ENCODE results near the gene PRKCD.

PRKCD gene

DNA sequence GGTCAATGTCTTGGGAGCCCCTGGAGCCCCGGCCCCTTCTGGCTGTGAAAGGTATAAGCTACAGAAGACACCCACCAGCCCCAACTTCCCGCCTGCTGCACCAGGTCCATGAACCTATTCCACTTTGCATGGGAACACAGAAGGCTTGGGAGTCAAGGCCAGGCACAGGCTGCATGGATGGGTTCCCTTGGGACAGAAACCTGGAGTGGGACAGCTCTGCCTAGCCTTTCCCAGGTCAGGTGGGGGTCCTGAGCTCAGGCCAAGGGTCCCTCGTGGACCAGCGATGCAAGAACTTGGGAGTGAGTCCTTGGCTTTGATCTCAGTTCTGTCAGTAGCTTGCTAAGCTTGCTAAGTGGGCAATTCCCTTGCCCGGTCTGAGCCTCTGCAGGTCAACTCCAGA lies 69.8 kb downstream of the PRKCD start:
- DNase-seq (ENCODE audit: low spot score in 2 of 2) = no peak
- ATAC-seq = no peak
- Mint-ChIP-seq H3K4me3 (no peak overlapping the region), H3K9me3 (no peaks in the 10 kb centered on the region), H3K36me3 (peaks cover 90% of the 10 kb centered on the region), H3K27ac (no peak overlapping the region), H3K4me1 (peaks cover 4% of the 10 kb centered on the region)

DNA sequence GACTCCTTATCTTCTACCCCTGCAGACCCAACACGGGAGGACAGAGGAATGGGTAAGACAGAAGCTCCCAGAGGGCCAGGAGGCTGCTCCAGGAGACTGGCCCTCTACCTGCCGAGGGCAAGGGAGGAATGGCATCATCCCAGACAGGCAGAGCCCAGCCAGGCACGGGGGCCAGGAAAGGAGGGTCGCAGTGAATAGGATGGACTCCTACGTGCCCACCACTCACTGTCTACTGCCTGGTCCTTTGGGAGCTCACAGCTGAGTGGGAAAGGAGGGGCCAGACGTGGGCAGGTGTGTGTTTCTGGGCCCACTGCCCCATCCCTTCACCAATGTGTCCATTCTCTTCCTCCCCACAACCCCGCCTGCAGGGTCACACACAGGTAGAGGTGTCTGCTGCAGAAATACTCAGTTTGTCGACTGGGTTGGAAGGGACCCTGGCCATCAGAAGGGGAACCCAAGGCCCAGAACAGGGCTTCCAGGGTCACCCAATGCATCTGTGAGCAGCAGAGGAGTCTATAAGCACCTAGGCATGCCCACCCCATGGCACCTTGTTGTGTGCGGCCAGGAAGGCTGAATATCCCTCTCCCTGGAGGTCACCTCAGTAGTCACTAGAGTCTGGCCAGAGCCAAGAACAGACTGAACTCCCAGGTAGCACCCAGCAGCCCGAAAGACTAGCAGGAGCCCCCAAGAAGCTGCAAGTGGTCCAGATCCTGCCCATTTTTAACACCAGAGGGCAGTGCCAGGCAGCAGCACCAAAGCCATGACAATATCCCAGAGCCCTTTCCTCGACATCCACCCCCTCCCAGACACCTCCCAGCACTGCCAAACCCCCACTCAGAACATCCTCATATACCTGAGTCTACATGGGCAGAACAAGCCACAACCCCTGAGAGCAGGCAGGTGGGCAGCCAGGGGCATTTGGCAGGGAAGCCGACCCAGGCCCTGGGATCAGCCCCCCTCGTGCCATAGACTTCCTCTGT lies 70.8 kb downstream of the PRKCD start:
- peaks cover 9% of the 10 kb centered on the region for H3K4me1 Mint-ChIP-seq
- no peak overlapping the region for H3K4me3 Mint-ChIP-seq
- H3K36me3 Mint-ChIP-seq = peaks cover 85% of the 10 kb centered on the region
- H3K27ac Mint-ChIP-seq = peak overlapping the region; percentile 57
- ATAC-seq (no peak), DNase-seq (ENCODE audit: low spot score in 2 of 2) (no peak)
- H3K9me3 Mint-ChIP-seq = no peaks in the 10 kb centered on the region

DNA sequence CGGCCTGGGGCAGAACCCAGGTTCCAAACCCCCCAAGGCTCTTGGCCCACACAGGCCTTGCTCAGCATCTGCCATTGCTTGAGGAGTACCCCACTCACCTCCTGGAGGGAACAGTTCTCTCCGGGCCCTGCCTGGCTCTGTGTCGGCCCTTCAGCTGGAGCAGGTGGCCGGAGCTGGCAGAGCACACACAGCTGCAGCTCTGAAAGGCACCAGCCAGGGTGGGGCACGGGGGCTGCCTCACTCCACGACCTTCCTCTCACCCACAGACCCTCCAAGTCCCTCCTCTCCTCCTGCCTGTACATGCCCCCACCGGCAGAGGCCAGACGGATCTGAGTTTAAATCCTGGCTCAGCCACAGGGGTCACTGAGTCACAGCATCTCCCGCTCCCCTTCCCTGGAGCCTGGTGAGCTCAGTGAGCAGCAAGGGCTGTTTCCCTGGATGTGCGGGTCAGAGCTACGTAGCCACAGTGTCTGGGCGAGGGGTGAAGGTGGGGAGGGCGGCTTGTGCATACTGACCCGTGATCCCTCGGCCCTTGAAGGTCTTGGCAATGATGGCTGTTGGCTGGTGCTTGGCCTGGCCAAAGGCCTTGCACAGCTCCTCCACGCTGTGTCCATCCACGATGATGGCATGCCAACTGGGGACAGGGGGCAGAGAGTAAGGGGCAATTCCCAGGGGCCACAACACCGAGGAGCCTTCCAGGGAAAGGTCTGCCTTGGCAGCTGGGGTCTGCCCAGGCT lies 71.8 kb downstream of the PRKCD start:
- DNase-seq (ENCODE audit: low spot score in 2 of 2) (no peak), ATAC-seq (no peak)
- Mint-ChIP-seq H3K9me3 (no peaks in the 10 kb centered on the region), H3K4me3 (no peak overlapping the region), H3K36me3 (peaks cover 85% of the 10 kb centered on the region), H3K27ac (peak overlapping the region; percentile 57), H3K4me1 (peaks cover 10% of the 10 kb centered on the region)

DNA sequence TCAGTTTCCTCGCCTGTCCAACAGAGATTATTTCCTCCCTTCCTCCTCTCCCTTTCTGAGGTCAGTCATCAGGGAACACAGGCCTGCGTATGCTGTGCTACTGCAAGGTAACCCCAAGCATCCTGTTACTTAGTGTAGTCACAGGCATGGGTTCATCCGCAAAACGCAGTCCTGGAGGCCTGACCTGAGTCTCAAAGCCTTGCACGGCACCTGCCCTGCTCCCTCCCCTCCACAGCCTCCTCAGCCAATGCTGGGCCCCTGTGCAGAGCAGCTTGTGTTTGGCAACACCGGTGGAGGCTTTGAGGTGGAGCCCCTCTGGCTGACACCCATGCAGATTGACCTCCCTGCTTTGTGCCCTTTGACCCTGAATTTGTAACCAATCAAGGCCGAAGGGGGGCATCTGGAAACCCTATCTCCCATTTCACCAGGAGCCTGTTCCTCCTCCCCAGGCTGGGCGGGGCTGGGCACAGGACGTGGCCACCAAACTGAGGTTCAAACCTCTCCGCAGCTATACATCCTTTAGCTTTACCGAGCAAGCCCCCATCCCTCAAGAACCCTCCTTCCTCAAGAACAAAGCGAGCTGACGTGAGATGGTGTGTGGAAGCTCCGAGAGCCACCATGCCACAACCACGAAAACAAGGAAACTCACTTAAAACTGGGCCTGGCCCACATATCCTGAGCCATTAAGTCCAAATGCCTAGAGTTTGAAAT lies 73.3 kb downstream of the PRKCD start:
- Mint-ChIP-seq H3K27ac (no peak overlapping the region), H3K4me3 (no peak overlapping the region), H3K9me3 (no peaks in the 10 kb centered on the region), H3K4me1 (peaks cover 10% of the 10 kb centered on the region), H3K36me3 (peaks cover 85% of the 10 kb centered on the region)
- ATAC-seq = no peak
- DNase-seq (ENCODE audit: low spot score in 2 of 2) = no peak

DNA sequence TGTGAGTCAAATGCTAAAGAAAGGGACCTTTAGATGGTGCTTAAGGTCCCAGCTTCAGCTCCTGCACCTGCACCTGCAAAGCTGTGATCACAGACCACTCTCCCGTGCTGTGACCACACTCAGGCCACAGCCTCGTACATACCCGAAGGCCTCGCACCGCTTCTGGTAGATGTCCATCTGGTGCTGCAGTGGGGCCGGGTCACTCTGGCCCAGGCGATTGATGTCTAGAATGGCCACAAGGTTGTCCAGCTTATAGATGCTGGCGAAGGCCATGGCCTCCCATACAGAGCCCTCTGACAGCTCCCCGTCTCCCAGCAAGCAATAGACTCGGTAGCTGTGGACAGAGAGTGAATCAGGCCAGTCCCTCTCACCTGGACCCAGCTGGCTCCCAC lies 73.8 kb downstream of the PRKCD start:
- H3K36me3 Mint-ChIP-seq = peaks cover 85% of the 10 kb centered on the region
- no peak overlapping the region for H3K4me3 Mint-ChIP-seq
- H3K27ac Mint-ChIP-seq = peak overlapping the region; percentile 87
- peaks cover 10% of the 10 kb centered on the region for H3K4me1 Mint-ChIP-seq
- ATAC-seq (no peak), DNase-seq (ENCODE audit: low spot score in 2 of 2) (no peak)
- H3K9me3 Mint-ChIP-seq = no peaks in the 10 kb centered on the region

DNA sequence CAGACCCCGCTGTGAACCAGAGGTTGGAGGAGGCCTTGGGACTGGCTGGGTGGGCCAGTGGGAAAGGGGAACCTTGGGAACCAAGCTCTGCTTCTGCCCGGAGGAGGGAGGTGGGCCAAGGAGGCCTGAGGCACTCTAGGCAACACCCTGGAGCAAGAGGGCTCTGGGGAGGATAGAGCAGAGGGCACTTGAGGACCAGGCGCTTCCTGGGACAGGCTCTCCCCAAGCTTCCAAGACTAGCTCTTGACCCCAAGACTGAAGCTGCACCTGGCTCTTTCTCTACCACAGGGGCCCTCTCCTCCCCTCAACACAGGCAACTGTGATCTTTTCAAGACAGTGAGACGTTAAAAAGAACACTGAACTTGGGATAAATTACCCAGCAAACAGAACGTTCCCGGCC lies 74.5 kb downstream of the PRKCD start:
- Mint-ChIP-seq H3K36me3 (peaks cover 83% of the 10 kb centered on the region), H3K4me3 (no peak overlapping the region), H3K9me3 (no peaks in the 10 kb centered on the region), H3K4me1 (peaks cover 10% of the 10 kb centered on the region), H3K27ac (peak overlapping the region; percentile 87)
- DNase-seq (ENCODE audit: low spot score in 2 of 2) (no peak), ATAC-seq (no peak)

DNA sequence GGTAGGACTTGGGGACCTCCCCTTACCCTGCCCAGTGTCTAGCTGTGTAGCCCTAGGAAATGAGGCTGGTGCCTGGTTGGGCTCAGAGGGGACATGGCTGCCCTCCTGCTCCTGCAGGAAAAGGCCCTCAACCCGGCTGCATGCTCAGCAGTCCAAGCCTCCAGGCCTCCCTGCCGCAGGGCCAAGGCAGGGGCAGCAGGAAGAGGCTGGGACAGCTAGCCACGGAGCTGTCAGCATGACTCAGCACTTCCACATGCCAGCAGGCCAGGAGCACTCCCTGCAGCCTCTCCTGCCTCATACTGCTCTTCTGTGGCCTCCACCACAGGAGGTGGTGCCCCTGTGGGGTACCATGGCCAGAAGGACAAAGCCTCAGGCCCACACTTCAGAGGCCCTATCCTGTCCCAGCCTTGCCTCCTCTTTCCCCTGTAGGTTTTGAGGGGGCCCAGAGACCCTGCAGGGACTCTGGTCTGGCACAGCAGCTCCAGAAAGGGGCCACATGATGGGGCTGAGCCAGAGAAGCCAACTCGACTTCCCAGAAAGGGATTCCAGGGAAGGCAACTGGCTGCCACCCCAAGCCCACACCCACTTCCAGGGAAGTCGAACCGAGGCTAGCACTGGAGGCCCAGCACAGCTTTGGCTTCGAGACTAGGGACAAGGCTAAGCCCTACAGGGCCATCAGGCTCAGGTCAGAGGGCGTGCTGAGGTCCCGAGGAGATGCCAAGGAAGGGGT lies 75.3 kb downstream of the PRKCD start:
- peak overlapping the region; percentile 87 for H3K27ac Mint-ChIP-seq
- no peak overlapping the region for H3K4me3 Mint-ChIP-seq

DNA sequence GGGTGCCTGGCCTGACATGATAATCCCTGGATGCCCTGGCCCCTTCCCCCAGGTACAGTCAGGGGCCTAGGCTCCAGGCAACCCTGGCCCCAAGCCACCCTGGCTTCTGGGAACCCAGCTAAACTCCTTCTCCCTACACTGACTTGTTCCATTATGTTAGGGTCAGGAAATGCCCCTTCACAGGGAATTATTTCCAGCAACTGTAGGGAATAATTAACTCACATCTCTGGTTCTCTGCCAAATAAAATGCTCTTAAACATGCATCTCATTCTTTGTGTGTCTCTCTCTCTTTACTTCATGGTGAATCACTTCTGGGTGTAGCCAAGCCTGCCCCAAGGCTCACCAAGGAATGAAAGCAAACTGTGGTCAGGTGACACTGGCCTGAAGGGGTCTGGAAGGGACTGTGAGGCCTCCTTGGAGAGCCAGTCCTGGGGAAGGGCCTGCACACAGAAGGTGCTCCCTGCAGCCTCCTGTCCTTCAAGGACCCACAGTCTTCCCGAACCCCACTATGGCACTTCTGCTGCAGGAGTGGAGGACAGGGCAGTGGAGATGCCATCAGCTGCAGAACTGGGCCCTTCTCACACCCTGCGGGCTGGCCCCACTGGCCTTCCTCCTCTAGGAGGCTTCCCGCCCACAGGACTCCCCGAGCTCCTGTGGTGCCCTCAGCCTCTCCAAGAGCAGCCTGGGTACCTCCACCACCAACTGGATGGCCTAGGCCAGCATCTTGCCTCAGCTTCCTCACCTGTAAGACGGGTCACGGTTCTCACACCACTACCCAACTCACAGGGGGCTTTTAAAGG lies 77.2 kb downstream of the PRKCD start:
- Mint-ChIP-seq H3K27ac (peak overlapping the region; percentile 73), H3K36me3 (peaks cover 65% of the 10 kb centered on the region), H3K4me3 (no peak overlapping the region), H3K9me3 (no peaks in the 10 kb centered on the region), H3K4me1 (peaks cover 16% of the 10 kb centered on the region)
- no peak for ATAC-seq
- no peak for DNase-seq (ENCODE audit: low spot score in 2 of 2)

More for the DNA sequence above, 75.3 kb downstream of the PRKCD start:
- Mint-ChIP-seq H3K9me3 (no peaks in the 10 kb centered on the region), H3K4me1 (peaks cover 10% of the 10 kb centered on the region), H3K36me3 (peaks cover 82% of the 10 kb centered on the region)
- DNase-seq (ENCODE audit: low spot score in 2 of 2) = no peak
- peak; percentile 44 for ATAC-seq

DNA sequence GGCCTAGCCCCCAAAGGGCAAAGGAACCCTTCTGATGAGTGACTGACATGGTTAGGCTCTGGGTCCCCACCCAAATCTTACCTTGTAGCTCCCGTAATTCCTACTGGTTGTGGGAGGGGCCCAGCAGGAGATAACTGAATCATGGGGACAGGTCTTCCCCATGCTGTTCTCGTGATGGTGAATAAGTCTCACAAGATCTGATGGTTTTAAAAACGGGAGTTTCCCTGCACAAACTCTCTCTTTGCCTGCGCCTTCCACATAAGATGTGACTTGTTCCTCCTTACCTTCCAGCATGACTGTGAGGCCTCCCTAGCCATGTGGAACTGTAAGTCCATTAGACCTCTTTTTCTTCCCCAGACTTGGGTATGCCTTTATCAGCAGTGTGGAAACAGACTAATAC lies 77.9 kb downstream of the PRKCD start:
- H3K4me3 Mint-ChIP-seq = no peak overlapping the region
- peak overlapping the region; percentile 73 for H3K27ac Mint-ChIP-seq

DNA sequence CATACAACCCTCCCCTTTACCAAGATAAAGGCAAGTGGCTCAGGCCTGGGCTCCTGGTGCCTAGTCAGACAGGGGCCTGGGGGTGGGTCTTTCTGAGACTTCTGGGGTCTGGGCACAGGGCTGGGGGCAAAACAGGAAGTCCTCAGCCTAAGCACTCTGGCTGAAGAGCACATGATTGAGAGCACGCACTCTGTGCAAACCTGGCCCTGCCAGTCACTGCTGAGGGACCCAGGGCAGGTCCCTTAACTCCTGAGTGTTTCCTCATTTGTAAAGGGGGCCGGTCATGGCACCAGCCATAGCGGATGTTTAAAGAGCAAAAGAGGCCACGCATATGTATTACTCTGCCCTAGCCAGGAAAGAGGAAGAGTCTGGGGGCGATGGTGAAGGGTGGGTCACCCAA lies 78.8 kb downstream of the PRKCD start:
- ATAC-seq = no peak
- DNase-seq (ENCODE audit: low spot score in 2 of 2) = no peak
- H3K4me3 Mint-ChIP-seq = no peak overlapping the region
- no peaks in the 10 kb centered on the region for H3K9me3 Mint-ChIP-seq
- peaks cover 61% of the 10 kb centered on the region for H3K36me3 Mint-ChIP-seq
- H3K4me1 Mint-ChIP-seq = peaks cover 24% of the 10 kb centered on the region
- peak overlapping the region; percentile 73 for H3K27ac Mint-ChIP-seq

More for the DNA sequence above, 77.9 kb downstream of the PRKCD start:
- H3K36me3 Mint-ChIP-seq = peaks cover 64% of the 10 kb centered on the region
- peaks cover 21% of the 10 kb centered on the region for H3K4me1 Mint-ChIP-seq
- DNase-seq (ENCODE audit: low spot score in 2 of 2) (no peak), ATAC-seq (no peak)
- no peaks in the 10 kb centered on the region for H3K9me3 Mint-ChIP-seq

DNA sequence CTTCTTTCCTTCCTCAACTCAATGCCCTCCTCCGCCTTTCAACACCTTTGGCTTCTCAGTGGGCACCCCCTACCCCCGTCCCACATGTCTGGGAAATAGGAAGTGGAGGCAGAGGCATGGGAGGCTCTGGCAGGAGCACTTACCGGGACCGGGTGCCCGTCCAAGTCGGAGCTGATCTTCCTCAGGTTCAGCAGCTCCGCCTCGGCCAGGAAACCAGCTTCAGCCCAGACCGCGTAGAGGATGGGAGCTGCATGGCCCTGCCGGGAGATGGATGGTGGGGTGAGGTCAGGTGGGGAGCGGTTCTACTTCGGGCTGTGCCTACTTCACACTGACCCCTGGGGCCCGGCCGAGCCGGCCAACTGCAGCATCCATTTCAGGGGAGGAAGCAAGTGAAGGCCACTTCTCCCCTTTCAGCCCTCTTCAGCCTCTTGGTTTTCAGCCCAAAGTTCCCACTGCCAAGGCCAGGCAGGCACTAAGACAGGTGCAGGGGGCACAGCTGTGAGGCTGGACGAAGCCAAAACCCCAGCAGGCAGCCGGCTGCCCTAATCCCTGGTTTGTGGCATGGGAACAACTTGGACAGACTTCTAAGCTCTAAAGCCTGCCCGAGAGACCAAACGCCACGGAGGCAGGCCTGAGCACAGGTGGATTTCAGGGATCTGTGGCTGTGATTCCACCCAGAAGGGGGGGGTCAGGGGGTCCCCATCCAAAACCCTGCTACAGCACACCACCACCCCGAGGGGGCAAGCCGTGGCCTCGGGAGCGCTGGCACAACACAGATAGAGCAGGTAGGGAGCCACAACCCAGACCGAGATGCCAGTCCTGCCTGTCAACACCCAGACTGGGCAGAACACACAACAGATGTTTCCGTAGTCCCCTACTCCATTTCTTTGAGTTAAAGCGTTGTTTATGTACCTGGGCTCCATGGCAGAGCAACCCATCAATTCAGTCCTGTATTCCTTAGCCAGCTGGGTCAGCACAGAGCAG lies 80.3 kb downstream of the PRKCD start:
- ATAC-seq (no peak), DNase-seq (ENCODE audit: low spot score in 2 of 2) (no peak)
- Mint-ChIP-seq H3K4me1 (peaks cover 20% of the 10 kb centered on the region), H3K4me3 (no peak overlapping the region), H3K27ac (peak overlapping the region; percentile 89), H3K9me3 (no peaks in the 10 kb centered on the region), H3K36me3 (peaks cover 58% of the 10 kb centered on the region)

DNA sequence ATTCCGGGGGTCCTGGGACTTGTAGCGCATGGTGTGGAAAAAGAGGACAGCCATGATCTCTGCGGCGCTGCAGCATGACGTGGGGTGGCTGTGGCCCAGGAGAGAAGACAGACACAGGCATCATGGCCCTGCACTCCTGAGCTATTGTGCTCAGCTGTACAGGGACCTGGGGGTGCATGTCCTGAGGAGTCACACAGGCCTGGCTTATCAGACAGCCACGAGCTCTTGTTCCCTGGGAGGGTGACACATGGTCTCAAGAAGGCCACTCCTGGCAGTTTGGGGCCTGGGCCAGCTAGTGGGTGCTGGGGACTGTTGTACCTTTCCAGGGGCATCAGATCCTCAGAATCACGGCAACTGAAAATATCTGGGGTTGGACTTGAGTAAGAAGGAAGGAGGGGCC lies 81.1 kb downstream of the PRKCD start:
- peak overlapping the region; percentile 89 for H3K27ac Mint-ChIP-seq
- H3K9me3 Mint-ChIP-seq = no peaks in the 10 kb centered on the region
- H3K36me3 Mint-ChIP-seq = peaks cover 56% of the 10 kb centered on the region
- H3K4me1 Mint-ChIP-seq = peaks cover 13% of the 10 kb centered on the region
- DNase-seq (ENCODE audit: low spot score in 2 of 2) = no peak
- ATAC-seq = no peak
- H3K4me3 Mint-ChIP-seq = no peak overlapping the region

Measured in stimulated activated effector memory CD8-positive, alpha-beta T cell treated with anti-CD3 and anti-CD28 coated beads, Interleukin-12 subunit alpha, Interleukin-12 subunit beta, amount 100 ng/mL, for 72 hours (primary cell).